NCI-H524 (cell line): ENCODE results near the gene ZFP36L1.

ENCODE experiments used
- DNase-seq, 2 experiments: peaks; one replicate each; lab custom pipeline; 2025; lab: John Stamatoyannopoulos, UW

Gene ZFP36L1

GRCh38 chr14:68795597-68796417 lies 2.9 kb upstream of the ZFP36L1 start:
- peak; percentile 30 to 52 for DNase-seq

GRCh38 chr14:68794851-68795596 lies 2.2 kb upstream of the ZFP36L1 start:
- DNase-seq = peak in 1 of 2 experiments; percentile 36

GRCh38 chr14:68794130-68794850 lies 1.4 kb upstream of the ZFP36L1 start:
- DNase-seq = peak; percentile 24 to 38

- no peak for DNase-seq
Measured at GRCh38 chr14:68793734-68794129, 865 bp upstream of the ZFP36L1 start.

GRCh38 chr14:68792678-68792978 lies 239 bp downstream of the ZFP36L1 start:
- DNase-seq = no peak

- DNase-seq = no peak
Measured at GRCh38 chr14:68791902-68792677, 777 bp downstream of the ZFP36L1 start.

- peak in 1 of 2 experiments; percentile 26 for DNase-seq
Measured at GRCh38 chr14:68791078-68791901, 1.6 kb downstream of the ZFP36L1 start.

GRCh38 chr14:68790644-68791077 lies 2.2 kb downstream of the ZFP36L1 start:
- DNase-seq = no peak

GRCh38 chr14:68789821-68790643 lies 2.8 kb downstream of the ZFP36L1 start:
- no peak for DNase-seq

GRCh38 chr14:68788996-68789820 lies 3.7 kb downstream of the ZFP36L1 start:
- peak; percentile 64 to 91 for DNase-seq

GRCh38 chr14:68788275-68788995 lies 4.4 kb downstream of the ZFP36L1 start:
- DNase-seq = no peak

GRCh38 chr14:68787092-68787992 lies 5.5 kb downstream of the ZFP36L1 start:
- DNase-seq = no peak

GRCh38 chr14:68786491-68787091 lies 6.3 kb downstream of the ZFP36L1 start:
- no peak for DNase-seq

GRCh38 chr14:68785534-68786490 lies 7.1 kb downstream of the ZFP36L1 start:
- DNase-seq = no peak

GRCh38 chr14:68784978-68785533 lies 7.8 kb downstream of the ZFP36L1 start:
- no peak for DNase-seq
